Hematopoietic multipotent progenitor cell treated with erythropoietin and hydrocortisone succinate and interleukin-3 and kit ligand, for 4 days (in vitro differentiated cells): Measurements from ENCODE around the gene METTL23.
"Not testable (repeated sequence)": the region's sequence is repeated elsewhere in the genome, so short reads cannot be mapped to it uniquely, and the experiment has no call there.

Experiments used
- DNase-seq: peaks from one replicate; pipeline ENCODE4 v3.0.0-alpha.2; 2015

The METTL23 gene

GRCh38 chr17:76735586-76736348 lies 9.1 kb downstream of the METTL23 start:
- DNase-seq: peak; percentile 21

DNA sequence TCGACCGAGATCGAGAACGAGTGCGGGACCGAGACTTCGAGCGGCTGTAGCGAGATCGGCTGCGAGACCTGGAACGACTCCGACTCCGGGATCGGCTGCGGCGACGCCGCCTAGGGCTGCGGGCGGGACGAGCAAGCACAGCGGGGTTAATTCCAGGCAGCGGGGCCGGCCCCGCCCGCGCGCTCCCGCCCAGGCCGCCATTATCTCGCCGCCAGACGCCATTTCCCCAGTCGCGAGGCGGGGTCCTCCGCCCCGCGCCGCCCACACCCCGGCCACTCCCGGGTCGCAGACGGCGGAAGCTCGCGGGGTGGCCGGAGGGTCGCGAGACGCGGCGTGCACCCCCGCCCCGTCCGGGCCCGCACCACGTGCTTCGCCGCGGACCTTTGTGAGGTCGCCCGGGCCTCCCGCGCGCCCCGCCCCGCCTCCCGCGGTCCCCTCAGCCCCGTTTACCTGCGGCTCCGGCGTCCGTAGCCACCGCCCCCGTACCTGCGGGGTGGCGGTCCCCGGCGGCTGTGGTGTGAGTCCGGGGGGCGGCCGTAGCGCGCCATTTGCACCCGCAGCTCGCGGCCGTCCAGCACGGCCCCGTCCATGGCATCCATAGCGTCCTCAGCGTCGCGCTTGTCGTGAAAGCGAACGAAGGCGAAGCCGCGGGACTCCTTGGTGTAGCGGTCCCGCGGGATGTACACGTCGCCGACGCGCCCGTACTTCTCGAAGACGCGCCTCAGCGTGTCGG lies 9.9 kb downstream of the METTL23 start:
- DNase-seq: peak; percentile 81

DNA sequence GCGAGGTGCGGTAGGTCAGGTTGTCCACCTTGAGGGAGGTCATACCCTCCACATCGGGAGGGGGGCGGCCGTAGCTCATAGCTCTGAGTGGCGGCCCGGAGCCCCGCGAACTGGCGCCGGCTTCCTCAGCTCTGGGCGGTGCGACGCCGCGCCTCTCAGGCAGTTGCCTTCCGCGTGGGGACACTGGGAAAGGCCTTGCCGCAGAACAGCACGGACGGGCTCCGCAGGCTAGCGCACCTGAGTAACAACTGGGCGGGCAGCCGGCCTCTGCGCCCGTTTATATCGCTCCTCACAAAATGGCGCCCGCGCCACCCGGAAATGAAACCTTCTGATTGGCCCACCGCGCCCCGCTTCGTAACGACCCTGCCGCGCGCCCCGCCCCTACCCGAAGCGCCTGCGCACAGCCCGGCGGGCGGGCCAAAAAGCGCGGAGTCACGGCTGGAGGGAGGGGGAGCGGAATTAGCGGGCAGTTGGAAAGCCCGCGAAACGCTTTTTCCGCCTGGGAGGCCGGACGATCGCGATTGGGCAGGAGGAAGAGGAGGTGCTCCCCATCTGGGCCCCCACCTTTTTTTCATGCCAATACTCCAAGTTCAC lies 10.5 kb downstream of the METTL23 start, which contains the start of gene SRSF2:
Gene SRSF2, minus strand, starts transcription at position 250 of the 594 bp plus-strand sequence. Its CDS starts 171 bp downstream, at position 79.
- DNase-seq: peak; percentile 100

DNA sequence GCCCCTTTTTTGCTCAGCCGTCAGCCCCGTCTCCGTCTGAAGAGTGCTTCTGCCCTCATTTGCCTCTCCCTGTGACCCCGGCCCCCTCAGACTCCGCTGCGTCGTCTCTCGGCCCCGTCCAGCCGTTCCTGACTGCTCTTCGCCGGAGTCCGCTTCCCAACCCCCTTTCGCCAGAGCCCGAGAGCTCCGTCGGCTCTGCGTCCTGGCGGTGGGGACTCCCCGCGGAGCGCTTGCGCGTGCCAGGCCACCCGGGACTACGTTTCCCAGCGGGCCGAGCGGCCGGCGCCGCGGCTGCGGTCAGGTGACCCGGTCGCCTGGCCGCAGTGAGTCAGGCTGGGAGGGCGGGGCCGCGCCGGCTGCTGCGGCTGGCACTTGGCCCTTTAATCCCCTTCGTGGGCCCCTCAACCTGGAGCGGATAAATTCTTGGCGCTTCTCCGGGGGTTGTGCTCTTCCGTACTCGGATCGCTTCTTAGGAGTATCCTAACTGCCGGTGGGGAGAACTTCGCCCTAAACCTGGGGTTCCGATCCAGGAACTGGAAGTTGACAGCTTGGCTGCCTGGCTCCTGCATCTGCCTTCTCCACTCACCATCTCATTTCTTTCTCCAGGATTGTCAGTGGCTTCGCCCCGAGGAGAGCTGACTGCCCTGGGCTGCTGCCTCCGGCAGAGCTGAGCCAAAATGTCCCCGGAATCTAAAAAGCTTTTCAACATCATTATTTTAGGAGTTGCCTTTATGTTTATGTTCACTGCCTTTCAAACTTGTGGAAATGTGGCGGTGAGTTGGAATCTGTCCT lies 11.2 kb downstream of the METTL23 start, which contains the start of gene MFSD11:
Gene MFSD11, plus strand, starts transcription at position 444 of the 792 bp plus-strand sequence. Its CDS starts 234 bp downstream, at position 678.
- DNase-seq: peak; percentile 96

GRCh38 chr17:76738468-76738850 lies 11.8 kb downstream of the METTL23 start:
- DNase-seq: peak; percentile 31

GRCh38 chr17:76739568-76740115 lies 13.0 kb downstream of the METTL23 start:
- not testable (repeated sequence) for DNase-seq

DNA sequence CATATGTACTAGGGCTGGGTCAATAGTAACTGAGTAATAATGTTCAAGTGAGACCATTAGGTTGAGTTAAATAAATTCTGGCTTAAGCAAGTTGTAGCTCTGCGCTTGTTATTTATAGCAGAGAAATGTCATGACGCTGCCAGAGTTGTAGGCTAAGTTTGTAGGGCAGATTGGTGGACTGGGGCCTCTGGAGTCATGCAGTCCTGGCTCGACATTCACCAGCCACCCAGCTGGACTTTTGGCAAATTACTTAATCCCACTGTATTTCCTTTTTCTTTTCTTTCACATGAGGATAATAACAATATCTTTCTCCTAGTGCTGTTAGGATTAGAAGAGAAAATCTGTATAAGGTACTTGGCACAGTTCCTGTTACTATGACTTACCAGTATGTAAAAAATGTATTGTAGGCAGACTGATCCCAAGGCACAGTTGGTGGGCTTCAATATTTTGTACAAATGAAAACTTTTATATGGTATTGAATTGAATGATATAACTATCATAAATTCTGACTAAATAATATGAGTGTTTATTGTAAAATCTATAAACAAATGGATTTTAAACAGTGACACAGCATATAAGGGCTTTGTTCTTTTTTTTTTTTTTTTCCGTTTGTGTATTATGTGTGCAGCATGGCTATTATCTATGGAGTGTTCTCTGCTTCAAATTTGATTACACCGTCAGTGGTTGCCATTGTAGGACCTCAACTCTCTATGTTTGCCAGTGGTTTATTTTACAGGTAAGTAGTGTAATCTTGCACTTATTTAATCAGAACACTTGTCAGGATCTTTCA lies 13.9 kb downstream of the METTL23 start:
- no peak for DNase-seq

DNA sequence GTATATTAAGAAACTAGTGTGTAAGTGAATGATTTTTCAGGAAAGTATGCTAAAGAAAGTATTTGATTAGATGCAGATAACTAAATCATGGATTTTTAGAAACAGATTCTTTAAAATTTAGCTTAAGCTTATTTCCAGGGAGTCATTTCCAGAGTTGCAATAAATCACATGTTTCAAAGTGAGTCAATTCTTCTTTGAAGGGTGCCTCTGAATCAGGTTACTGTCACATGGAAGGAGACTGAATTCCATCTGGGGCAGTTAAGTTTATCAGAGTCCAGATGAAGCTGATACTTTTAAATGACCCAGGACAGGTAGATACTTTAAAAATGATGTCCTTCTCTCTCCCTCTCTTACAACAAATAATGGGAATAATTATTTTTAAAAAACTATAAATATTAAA lies 16.3 kb downstream of the METTL23 start:
- no peak for DNase-seq

DNA sequence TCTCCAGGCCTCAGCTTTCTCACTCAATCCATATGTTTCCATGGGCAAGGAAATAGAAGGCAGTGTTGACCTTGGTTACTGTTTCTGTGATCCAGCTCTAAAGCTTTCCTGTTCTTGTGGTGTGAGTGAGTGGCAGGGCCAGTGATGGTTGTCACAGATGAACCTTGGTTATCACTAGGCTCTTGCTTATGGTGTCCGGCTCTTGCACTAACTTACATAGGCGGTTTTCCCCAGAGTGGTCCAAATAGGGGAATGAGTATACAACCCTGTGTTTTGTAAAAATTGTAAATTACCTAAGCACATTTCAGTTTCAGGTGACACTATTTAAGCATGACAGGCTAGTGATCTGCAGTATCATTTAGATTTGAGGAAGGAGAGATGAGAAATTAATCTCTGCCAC lies 18.1 kb downstream of the METTL23 start:
- DNase-seq: no peak

- not testable (repeated sequence) for DNase-seq
Observed at GRCh38 chr17:76745785-76746184, 19.1 kb downstream of the METTL23 start.

- DNase-seq: peak; percentile 55
Observed at GRCh38 chr17:76747716-76748363, 21.2 kb downstream of the METTL23 start.

DNA sequence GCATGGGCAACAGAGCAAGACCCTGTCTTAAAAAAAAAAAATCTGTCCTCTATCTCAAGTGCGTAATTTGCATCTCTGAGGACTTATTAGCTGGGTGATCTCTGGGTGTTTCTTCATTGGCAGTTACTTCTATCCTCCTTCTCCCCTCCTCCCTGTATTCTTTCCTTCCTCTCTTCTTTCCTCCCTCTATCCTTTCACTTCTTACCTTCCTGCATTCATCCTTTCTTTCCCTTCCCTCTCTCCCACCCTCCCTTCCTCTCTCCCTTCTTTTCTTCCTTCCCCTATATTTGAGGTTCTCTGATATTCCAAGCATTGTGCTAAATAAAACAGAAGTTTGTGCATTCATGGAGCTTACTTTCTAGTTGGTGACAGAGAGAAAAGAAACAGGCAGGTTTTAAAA lies 22.0 kb downstream of the METTL23 start:
- DNase-seq: no peak

- no peak for DNase-seq
Observed at GRCh38 chr17:76751416-76751993, 24.9 kb downstream of the METTL23 start.

DNA sequence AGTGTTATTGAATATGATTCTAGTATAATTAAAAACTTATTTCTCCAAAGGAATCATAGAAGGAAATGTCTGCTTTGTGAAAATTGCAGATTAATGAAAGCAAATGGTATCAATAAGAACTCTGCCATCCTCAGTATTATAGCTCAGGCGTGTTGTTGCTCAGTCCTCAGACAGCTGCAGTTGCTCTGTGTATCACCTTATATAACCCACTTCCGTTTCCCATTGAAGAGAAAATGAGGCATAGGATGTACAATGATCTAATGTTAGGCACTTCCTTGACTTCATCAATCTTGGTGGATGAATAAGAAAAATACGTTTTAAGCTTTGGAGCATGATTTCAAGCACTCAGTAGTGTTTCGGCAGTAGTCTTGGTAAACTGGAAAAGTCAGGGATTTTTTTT lies 25.4 kb downstream of the METTL23 start:
- DNase-seq: no peak

DNA sequence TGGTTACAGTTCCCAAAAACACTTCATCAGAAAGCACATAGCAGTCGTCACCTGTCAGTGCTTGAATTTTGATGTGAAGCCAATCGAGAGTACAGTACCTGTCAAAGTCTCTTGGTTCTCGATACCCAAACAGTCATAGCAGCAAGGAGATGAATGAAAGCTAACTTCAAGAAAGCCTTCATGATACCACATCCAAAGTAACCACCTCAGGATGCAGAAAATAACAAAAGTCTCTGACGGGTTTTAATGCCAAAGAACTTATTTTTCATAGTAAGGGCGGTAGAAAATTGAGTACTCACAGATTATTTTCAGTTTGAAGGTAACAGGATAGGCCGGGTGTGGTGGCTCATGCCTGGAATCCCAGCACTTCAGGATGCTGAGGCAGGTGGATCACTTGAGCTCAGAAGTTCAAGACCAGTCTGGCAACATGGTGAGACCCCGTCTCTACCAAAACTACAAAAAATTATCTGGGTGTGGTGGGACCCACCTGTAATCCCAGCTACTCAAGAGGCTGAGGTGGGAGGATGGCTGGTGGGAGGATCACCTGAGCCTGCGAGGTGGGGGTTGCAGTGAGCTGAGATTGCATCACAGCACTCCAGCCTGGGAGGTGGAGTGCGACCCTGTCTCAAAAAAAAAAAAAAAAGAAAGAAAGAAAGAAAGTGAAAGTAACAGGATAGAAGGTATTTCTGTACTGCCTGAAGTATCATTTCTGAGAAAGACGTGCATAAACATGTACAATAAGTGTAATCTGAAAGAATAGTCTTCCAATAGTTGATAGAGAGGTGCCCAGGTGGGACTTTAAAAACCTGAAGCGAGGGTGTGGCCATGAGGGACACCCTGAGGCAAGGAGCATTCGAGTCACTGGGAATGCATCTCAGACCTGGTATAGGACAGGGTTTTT lies 26.7 kb downstream of the METTL23 start:
- DNase-seq: no peak

- DNase-seq: peak; percentile 21
Observed at GRCh38 chr17:76755285-76755684, 28.6 kb downstream of the METTL23 start.

GRCh38 chr17:76757256-76757655 lies 30.6 kb downstream of the METTL23 start:
- DNase-seq: no peak

DNA sequence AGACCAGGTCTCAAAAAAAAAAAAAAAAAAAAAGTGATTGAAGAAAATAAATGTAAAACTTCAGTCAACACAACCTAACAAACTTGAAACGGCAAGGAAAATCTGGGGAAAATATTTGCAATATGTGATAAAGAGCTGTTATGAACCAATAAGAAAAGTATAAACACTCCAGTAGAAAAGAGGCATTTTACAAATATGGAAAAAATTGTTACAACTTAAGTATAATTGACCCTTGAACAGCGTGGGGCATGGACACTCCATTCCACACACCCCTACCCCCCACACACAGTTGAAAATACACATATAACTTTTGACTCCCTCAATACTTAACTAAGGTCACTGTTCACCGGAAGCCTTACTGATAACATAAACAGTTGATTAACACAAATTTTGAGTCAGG lies 31.9 kb downstream of the METTL23 start:
- no peak for DNase-seq

- peak; percentile 85 for DNase-seq
Observed at GRCh38 chr17:76772842-76773525, 46.3 kb downstream of the METTL23 start.
